GM18873 (cell line): Measurements from ENCODE around the gene SLC44A5.
"Not testable (repeated sequence)": the region's sequence is repeated elsewhere in the genome, so short reads cannot be mapped to it uniquely, and the experiment has no call there.

Source experiments
- ATAC-seq: cut with Tn5 transposase; IDR thresholded peaks from one replicate; pipeline ENCODE4 v1.9.1; 2021; ENCODE audit warnings: mild to moderate bottlenecking, moderate library complexity, moderate number of reproducible peaks; ENCODE audit not compliant: unreplicated experiment, low FRiP score

SLC44A5 gene

GRCh38 chr1:75310067-75310466 lies 300.8 kb downstream of the SLC44A5 start:
- no peak for ATAC-seq

- no peak for ATAC-seq
These were observed 302.5 kb downstream of the SLC44A5 start for GRCh38 chr1:75308365-75308764.

DNA sequence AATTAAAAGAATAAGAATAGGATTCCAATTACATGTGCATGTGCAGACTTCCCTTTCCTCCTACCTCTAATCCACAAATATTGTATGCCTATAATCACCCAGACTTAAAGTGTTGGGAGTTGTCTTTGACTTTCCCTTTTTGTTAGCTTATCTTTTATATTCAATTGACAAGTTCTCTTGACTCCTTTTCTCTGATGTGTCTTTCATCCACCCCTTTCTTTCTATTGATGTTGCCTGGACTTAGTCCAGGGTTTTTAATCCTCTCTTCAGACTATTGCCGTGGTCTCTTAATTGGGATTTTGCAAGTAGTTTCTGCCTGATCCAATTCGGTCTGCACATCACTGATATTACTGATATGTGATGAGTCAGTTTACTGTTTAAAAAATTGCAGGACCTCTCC lies 305.9 kb downstream of the SLC44A5 start:
- no peak for ATAC-seq

DNA sequence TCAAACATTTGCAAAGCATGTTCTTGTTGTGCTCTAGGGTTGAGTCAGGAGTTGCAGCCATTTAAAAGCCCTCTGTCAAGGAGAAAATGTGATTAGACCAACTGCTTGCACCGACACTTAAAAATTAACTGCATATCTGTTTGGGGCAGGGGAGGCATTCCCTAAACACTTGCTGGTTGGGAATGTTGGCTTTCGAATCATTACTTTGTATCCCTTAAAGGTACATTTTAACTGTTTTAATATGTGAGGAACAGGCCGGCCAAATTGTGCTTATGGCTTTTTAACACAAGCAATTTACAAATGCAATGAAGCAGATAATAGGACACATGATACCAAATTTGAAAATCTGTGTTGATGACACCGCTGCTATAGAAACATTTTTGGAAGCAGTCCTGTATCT lies 317.6 kb downstream of the SLC44A5 start:
- no peak for ATAC-seq

DNA sequence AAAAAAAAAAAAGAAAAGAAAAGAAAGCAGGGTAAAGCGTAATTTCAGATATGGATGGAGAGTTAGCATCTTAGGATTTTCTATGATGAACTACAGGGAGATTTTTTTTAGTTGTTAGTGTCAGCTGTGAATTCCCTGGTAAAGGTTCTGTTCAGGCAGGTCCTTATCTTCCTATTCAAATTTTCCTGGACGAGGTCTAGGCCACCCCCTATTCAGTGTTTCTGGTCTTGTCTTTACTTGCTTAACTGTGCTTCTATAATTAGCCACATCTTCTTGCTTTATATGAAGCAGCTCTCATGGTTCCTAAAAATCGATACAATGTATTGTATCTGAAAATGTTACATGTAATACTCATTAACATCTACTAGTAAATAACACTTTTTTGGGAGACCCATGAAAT lies 318.9 kb downstream of the SLC44A5 start:
- no peak for ATAC-seq

- ATAC-seq, result no peak
These were observed 334.5 kb downstream of the SLC44A5 start for GRCh38 chr1:75276385-75276784.

- ATAC-seq, result no peak
These were observed 335.3 kb downstream of the SLC44A5 start for GRCh38 chr1:75275631-75276030.

GRCh38 chr1:75274920-75275506 lies 335.9 kb downstream of the SLC44A5 start:
- no peak for ATAC-seq

DNA sequence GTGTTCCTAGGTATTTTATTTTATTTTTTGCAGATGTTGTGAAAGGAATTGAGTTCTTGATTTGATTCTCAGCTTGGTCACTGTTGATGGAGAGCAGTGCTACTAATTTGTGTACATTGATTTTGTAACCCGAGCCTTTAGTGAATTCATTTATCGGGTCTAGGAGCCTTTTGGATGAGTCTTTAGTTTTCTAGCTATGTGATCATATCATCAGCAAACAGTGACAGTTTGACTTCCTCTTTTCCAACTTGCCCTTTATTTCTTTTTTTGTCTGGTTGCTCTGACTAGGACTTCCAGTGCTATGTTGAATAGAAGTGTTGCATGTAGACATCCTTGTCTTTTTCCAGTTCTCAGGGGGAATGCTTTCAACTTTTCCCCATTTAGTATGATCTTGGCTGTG lies 337.8 kb downstream of the SLC44A5 start:
- ATAC-seq, result no peak

DNA sequence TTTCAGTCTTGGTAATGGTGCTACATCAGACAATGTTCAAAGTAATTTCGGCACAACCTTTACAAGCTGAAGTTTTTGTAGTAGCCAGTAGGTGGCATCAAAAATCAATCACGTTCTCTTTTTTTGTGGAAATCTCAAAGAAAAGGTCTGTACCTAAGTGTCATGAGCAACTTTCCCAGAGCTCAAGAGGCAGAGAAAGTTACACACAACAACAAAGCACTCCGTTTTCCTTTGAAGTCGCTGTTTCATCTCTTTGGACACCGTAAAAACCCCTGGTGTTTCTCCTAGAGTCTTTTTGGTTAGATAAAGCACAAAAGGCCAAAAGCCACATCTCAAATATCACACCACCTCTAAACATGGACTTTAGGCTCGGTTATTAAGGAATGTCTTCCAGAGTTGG lies 345.1 kb downstream of the SLC44A5 start:
- peak; percentile 82 for ATAC-seq

GRCh38 chr1:75264112-75264511 lies 346.8 kb downstream of the SLC44A5 start:
- no peak for ATAC-seq

DNA sequence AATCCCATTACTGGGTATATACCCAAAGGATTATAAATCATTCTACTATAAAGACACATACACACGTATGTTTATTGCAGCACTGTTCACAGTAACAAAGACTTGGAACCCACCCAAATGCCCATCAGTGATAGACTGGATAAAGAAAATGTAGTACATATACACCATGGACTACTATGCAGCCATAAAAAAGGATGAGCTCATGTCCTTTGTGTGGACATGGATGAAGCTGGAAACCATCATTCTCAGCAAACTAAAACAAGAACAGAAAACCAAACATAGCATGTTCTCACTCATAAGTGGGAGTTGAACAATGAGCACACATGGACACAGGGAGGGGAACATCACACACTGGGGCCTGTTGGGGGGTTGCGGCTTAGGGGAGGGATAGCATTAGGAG lies 347.3 kb downstream of the SLC44A5 start:
- not testable (repeated sequence) for ATAC-seq

DNA sequence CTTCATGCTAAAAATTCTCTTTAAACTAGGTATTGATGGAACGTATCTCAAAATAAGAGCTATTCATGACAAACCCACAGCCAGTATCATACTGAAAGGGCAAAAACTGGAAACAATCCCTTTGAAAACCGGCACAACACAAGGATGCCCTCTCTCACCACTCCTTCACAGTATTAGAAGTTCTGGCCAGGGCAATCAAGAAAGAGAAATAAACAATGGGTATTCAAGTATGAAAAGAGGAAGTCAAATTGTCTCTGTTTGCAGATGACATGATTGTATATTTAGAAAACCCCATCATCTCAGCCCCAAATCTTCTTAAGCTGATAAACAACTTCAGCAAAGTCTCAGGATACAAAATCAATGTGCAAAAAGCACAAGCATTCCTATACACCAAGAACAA lies 349.0 kb downstream of the SLC44A5 start:
- not testable (repeated sequence) for ATAC-seq

DNA sequence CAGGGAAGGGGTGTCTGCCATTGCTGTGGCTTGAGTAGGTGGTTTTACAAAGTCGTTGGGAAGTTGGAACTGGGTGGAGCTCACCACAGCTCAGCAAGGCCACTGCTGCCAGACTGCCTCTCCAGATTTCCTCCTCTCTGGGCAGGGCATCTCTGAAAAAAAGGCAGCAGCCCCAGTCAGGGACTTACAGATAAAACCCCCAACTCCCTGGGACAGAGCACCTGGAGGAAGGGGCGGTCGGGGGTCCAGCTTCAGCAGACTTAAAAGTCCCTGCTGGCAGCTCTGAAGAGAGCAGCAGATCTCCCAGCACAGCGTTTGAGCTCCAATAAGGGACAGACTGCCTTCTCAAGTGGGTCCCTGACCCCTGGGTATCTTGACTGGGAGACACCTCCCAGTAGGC lies 352.6 kb downstream of the SLC44A5 start:
- no peak for ATAC-seq

DNA sequence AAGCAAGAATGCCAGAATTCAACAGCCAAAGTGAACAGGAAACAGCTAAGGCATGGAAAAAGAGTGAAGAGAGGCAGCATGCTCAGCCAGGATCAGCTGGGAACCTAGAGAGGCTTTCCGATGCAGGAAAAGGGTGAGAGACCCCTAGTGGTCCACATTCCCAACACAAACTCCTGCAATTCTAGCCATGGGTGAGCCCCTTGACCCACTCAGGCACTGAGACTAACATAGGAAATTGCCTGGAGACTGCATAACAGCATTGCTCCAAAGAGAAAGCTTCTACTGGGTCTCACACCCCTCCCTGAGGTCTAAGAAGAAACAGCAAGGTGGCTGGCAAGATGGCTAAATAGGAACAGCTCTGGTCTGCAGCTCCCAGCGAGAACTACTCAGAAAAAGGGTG lies 353.5 kb downstream of the SLC44A5 start:
- ATAC-seq, result no peak

- not testable (repeated sequence) for ATAC-seq
These were observed 360.8 kb downstream of the SLC44A5 start for GRCh38 chr1:75250114-75250513.

GRCh38 chr1:75245239-75245638 lies 365.7 kb downstream of the SLC44A5 start:
- ATAC-seq, result no peak

DNA sequence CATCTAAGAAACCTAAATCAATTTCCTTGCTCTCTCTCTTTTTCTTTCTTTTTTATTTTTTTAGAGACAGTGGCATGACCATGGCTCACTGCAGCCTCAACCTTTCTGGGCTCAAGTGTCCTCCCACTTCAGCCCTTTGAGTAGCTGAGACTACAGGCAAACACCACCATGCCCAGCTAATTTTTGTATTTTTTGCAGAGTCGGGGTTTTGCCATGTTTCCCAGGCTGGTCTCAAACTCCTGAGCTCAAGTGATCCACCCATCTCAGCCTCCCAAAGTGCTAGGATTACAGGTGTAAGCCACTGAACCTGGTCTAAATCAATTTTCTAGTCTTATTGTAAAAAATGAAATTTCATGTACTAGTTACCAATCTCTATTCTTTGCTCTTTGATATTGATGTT lies 367.8 kb downstream of the SLC44A5 start:
- ATAC-seq, result no peak

GRCh38 chr1:75237316-75237715 lies 373.6 kb downstream of the SLC44A5 start:
- ATAC-seq, result no peak

DNA sequence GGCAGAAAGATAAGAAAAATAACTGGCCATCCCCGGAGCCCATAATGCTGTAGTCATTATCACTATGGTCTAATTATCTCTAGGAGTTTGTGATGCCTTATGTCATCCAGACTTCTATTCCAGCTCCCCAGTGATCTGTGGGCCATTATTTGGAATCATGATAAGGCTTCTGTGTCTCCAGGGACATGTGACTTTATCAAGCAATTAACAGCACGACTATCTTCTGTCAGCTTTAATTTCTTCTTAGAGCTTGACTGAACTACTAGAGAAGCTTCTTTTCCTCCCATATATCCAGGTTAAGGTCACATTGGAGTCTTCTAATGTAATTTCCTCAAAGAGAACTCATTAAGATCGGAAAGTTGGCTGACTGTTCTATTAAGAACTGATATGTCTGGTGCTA lies 376.4 kb downstream of the SLC44A5 start:
- ATAC-seq, result no peak

- peak; percentile 83 for ATAC-seq
These were observed 377.5 kb downstream of the SLC44A5 start for GRCh38 chr1:75233302-75233929.

DNA sequence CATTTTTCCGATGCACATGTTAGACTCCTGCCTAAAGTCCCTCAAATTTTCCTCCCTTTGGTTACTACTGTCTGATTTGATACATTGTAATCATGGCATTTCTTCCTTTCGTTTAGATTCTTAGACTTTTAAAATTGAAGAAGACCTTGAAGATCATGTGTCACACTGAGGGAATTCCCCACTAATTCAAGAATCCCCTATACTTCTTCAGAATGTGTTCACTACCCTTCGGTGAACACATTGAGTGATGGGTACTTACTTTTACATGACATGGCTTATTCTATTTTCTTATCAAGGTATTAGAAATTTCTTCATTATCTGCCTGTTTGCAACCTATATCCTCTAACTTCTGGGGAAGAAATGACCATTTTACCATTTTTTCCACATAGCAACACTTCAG lies 390.8 kb downstream of the SLC44A5 start:
- ATAC-seq, result no peak

- ATAC-seq, result no peak
These were observed 396.9 kb downstream of the SLC44A5 start for GRCh38 chr1:75214017-75214416.
